Measurements from ENCODE around the gene CCDC60.

DNA sequence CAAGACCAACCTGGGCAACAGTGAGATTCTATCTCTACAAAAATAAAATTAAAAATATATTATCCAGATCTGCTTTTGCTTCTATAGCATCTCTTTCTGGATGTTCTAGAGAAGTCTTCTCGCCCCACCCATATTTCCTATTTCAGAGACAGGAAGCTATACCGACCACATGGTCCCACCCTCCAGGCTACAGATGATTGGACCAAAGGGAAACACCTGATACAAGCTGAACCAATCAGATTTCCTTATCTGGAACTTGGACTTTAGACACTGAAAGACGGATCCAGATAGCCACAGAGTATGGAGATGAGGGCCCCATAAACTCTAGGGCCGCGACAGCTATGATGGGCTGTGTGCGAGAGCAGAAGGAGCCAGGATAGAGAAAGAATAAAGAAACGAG, 48.7 kb downstream of the CCDC60 start:
- TF ChIP-seq, protein P1, sequence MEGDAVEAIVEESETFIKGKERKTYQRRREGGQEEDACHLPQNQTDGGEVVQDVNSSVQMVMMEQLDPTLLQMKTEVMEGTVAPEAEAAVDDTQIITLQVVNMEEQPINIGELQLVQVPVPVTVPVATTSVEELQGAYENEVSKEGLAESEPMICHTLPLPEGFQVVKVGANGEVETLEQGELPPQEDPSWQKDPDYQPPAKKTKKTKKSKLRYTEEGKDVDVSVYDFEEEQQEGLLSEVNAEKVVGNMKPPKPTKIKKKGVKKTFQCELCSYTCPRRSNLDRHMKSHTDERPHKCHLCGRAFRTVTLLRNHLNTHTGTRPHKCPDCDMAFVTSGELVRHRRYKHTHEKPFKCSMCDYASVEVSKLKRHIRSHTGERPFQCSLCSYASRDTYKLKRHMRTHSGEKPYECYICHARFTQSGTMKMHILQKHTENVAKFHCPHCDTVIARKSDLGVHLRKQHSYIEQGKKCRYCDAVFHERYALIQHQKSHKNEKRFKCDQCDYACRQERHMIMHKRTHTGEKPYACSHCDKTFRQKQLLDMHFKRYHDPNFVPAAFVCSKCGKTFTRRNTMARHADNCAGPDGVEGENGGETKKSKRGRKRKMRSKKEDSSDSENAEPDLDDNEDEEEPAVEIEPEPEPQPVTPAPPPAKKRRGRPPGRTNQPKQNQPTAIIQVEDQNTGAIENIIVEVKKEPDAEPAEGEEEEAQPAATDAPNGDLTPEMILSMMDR (IDR thresholded peaks at IDR 0.05) = no peak
- no peak for TF ChIP-seq POLR2A (IDR thresholded peaks at IDR 0.05)

Measured in breast epithelium (tissue), 3 donors.